ENCODE data around the gene KLF4. TPM values are rescaled to one million over a fixed set of nuclear protein-coding genes. Genes with fewer than 3 reads are reported as not detected.

Gene KLF4
- total and polyA plus RNA-seq, 5 donors from 2014 or later = 0.11 to 4.0 TPM; not detected in 3

DNA sequence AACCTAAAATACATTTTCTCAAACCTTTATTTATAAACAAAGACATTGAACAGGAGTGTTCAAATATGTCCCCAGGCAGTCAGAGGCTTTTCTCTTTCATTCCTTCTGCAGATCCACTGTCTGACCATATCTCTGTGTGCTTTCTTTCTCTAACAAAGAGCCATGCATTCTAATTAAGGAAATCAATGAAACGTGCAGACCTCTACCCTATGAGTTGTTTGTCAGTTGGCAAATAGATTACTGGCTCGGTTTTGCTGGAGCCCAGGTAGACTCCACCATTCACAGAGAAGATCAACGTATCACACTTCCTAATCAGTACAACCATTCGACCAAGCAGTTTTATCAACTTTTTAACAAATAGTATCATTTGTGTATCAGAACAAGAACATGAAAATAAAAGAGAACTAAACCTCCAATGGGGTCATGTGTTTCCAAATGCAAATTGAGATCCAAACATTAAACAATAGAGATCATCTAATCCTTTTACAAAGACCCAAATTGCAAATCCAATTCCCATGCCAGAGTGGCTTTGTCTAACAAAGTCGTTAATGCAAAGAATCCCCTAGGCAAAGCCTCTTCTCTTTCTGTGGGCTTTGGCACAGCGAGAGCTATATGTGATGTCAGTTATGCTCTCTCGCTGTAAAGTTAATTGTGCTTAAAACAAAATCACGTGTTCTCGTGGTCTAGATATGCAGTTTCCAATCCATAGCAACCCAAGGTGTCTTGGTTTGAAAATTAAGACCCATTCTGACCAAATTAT, 16.8 kb downstream of the KLF4 start:
- DNase-seq = no peak

DNA sequence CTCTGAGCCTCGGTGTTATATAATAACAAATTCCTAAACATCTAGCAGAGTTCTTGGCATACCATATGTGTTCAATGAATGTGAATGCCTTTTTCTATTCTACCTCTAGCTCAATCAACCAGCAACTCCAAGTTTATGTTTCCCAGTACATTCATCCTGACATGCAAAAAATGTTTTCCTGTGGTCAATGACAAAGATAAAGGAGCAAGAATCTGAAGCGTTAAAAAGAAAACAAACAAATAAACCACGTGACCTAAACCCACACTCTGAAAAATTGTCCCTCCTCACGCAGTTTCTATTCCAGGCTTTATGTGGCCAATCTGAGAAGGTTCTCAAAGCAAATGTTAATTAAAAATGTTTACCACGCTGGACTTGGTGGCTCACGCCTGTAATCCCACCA, 18.0 kb downstream of the KLF4 start:
- DNase-seq (no peak), ATAC-seq (ENCODE audit: low read depth in 2 of 2) (no peak)
- Mint-ChIP-seq H3K4me3 (no peak overlapping the region), H3K36me3 (no peaks in the 10 kb centered on the region), H3K9me3 (peaks cover 0 to 2% (median 0%) of the 10 kb centered on the region in 7 donors), H3K27ac (no peak overlapping the region), H3K27me3 (peaks cover 27% of the 10 kb centered on the region), H3K4me1 (no peaks in the 10 kb centered on the region)
- H3K27ac ChIP-seq (ENCODE audit: insufficient read depth, low read length, poor library complexity, severe bottlenecking) = no peak overlapping the region
- H3K36me3 ChIP-seq (ENCODE audit: control insufficient read depth, insufficient read depth, low read length) = no peaks in the 10 kb centered on the region
- H3K9me3 ChIP-seq (ENCODE audit: control insufficient read depth in 2 of 2, low read length in 2 of 2) = no peaks in the 10 kb centered on the region
- H3K4me1 ChIP-seq (ENCODE audit: control insufficient read depth, insufficient read depth, low read length, poor library complexity, severe bottlenecking) = no peaks in the 10 kb centered on the region
- H3K4me3 ChIP-seq (ENCODE audit: low read depth, low read length) = no peak overlapping the region
- H3K27me3 ChIP-seq (ENCODE audit: control insufficient read depth, insufficient read depth, low read length) = peaks cover 12% of the 10 kb centered on the region

More for the DNA sequence above, 16.8 kb downstream of the KLF4 start:
- Histone ChIP-seq H3K9me3 (ENCODE audit: control insufficient read depth in 2 of 2, low read length in 2 of 2) (no peaks in the 10 kb centered on the region), H3K4me1 (ENCODE audit: control insufficient read depth, insufficient read depth, low read length, poor library complexity, severe bottlenecking) (no peaks in the 10 kb centered on the region), H3K27ac (ENCODE audit: insufficient read depth, low read length, poor library complexity, severe bottlenecking) (no peak overlapping the region), H3K4me3 (ENCODE audit: low read depth, low read length) (no peak overlapping the region), H3K36me3 (ENCODE audit: control insufficient read depth, insufficient read depth, low read length) (no peaks in the 10 kb centered on the region), H3K27me3 (ENCODE audit: control insufficient read depth, insufficient read depth, low read length) (peaks cover 5% of the 10 kb centered on the region)
- H3K27ac Mint-ChIP-seq = no peak overlapping the region
- H3K36me3 Mint-ChIP-seq = no peaks in the 10 kb centered on the region
- no peak overlapping the region for H3K4me3 Mint-ChIP-seq
- no peaks in the 10 kb centered on the region for H3K4me1 Mint-ChIP-seq
- H3K27me3 Mint-ChIP-seq = peaks cover 17% of the 10 kb centered on the region
- H3K9me3 Mint-ChIP-seq = peaks cover 0 to 2% (median 0%) of the 10 kb centered on the region in 7 donors
- ATAC-seq (ENCODE audit: low read depth in 2 of 2) = no peak

DNA sequence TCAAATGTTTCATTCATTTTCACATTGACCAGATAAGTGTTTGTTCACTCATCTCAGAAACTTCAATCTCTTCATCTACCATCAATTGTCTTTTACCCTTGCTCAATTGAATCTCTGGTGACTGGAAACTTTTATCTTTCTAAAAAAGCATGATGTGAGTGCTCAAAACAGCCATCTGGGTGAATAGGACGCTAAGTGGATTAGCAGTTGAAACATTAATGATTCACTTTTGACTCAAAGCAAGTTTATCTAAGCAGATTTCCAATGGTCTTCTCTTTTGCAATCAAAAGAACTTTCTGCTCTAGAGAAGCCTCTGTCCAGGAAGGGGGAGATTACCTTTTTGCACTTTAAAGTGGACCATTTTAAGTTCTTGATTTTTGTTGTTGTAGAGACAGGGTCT, 22.2 kb downstream of the KLF4 start:
- H3K9me3 Mint-ChIP-seq = peaks cover 0 to 5% (median 0%) of the 10 kb centered on the region in 7 donors
- H3K27me3 ChIP-seq (ENCODE audit: control insufficient read depth, insufficient read depth, low read length) = peaks cover 21% of the 10 kb centered on the region
- no peak for ATAC-seq (ENCODE audit: low read depth in 2 of 2)

DNA sequence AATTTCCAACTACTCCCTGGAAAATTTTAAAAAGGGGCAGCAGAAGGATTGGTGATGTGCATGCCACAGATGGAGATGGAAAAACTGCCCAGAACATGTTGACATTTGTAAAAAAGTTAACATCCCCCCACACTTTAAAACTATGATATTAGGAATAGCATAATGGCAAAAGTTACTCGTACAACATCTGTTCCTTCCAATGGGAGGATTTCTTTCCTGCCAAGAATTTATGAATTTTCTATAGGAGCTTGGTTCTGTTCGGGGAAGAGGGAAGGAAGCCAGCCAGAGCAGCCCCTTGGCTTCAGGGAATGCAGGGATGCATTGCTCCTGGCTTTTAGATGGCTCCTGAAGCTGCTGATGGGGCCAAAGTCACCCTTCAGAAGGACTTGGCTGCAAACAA, 22.7 kb downstream of the KLF4 start:
- Mint-ChIP-seq H3K9me3 (peaks cover 0 to 5% (median 0%) of the 10 kb centered on the region in 7 donors), H3K4me3 (no peak overlapping the region), H3K27ac (no peak overlapping the region), H3K36me3 (no peaks in the 10 kb centered on the region), H3K27me3 (peaks cover 43% of the 10 kb centered on the region), H3K4me1 (peaks cover 0 to 5% (median 3%) of the 10 kb centered on the region in 4 donors)
- no peaks in the 10 kb centered on the region for H3K36me3 ChIP-seq (ENCODE audit: control insufficient read depth, insufficient read depth, low read length)
- no peak for DNase-seq
- H3K9me3 ChIP-seq (ENCODE audit: control insufficient read depth in 2 of 2, low read length in 2 of 2) = no peaks in the 10 kb centered on the region
- no peak overlapping the region for H3K27ac ChIP-seq (ENCODE audit: insufficient read depth, low read length, poor library complexity, severe bottlenecking)
- peaks cover 21% of the 10 kb centered on the region for H3K27me3 ChIP-seq (ENCODE audit: control insufficient read depth, insufficient read depth, low read length)
- H3K4me3 ChIP-seq (ENCODE audit: low read depth, low read length) = no peak overlapping the region
- peaks cover 4% of the 10 kb centered on the region for H3K4me1 ChIP-seq (ENCODE audit: control insufficient read depth, insufficient read depth, low read length, poor library complexity, severe bottlenecking)
- no peak for ATAC-seq (ENCODE audit: low read depth in 2 of 2)

More for the DNA sequence above, 22.2 kb downstream of the KLF4 start:
- H3K27ac Mint-ChIP-seq = no peak overlapping the region
- no peaks in the 10 kb centered on the region for H3K36me3 ChIP-seq (ENCODE audit: control insufficient read depth, insufficient read depth, low read length)
- H3K4me1 ChIP-seq (ENCODE audit: control insufficient read depth, insufficient read depth, low read length, poor library complexity, severe bottlenecking) = peaks cover 4% of the 10 kb centered on the region
- no peak overlapping the region for H3K4me3 ChIP-seq (ENCODE audit: low read depth, low read length)
- no peaks in the 10 kb centered on the region for H3K9me3 ChIP-seq (ENCODE audit: control insufficient read depth in 2 of 2, low read length in 2 of 2)
- peaks cover 0 to 5% (median 3%) of the 10 kb centered on the region in 4 donors for H3K4me1 Mint-ChIP-seq
- H3K27me3 Mint-ChIP-seq = peaks cover 43% of the 10 kb centered on the region
- no peak overlapping the region for H3K27ac ChIP-seq (ENCODE audit: insufficient read depth, low read length, poor library complexity, severe bottlenecking)
- no peak overlapping the region for H3K4me3 Mint-ChIP-seq
- no peaks in the 10 kb centered on the region for H3K36me3 Mint-ChIP-seq
- DNase-seq = no peak

DNA sequence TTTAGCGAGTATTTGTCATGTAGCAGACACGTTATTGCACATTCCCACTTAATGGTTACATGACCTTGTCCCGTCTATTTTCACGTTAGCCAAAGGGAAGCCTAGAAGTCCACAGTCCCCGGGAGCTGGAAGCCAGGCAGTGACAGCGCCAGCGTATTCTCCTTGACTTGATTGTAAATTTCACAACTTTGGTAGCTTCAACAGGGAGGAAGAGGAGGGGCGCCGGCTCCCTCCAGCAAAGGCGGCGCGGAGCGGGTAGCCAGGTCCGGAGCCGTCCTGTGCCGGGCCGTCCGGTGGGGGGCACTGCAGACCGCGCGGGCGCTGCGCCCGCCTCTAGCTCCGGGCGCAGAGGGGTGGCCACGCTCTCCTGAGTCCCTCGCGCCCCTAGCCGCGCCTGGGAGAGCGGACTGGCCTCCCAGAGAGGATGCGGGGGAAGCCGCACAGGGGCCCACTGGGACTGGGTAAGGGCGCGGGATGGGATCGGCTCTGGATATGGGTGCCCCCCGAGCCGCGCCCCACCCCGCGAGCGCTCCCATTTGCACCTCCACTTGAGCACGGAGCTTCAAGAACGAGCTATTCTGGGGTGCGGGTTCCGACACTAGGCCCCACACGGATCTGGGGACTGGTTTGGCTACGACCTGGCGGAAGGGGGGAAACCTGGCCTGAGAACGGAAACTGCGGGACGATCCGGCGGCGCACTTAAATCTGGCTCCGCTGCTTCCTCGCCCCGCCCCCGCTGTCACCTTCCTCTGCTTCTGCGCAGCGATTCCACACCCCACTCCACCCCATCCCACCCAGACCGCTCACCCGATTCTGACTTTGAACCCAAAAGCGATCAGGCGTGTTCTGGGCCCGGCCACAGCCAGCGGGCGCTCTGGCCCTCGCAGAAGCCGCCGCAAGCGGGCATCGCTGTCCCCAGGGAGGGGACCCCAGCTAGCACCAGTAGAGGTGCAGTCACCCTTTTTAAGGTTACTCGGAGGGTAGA, 23.8 kb downstream of the KLF4 start:
- Histone ChIP-seq H3K27me3 (ENCODE audit: control insufficient read depth, insufficient read depth, low read length) (peaks cover 21% of the 10 kb centered on the region), H3K27ac (ENCODE audit: insufficient read depth, low read length, poor library complexity, severe bottlenecking) (no peak overlapping the region), H3K4me1 (ENCODE audit: control insufficient read depth, insufficient read depth, low read length, poor library complexity, severe bottlenecking) (peaks cover 4% of the 10 kb centered on the region), H3K36me3 (ENCODE audit: control insufficient read depth, insufficient read depth, low read length) (no peaks in the 10 kb centered on the region), H3K9me3 (ENCODE audit: control insufficient read depth in 2 of 2, low read length in 2 of 2) (no peaks in the 10 kb centered on the region), H3K4me3 (ENCODE audit: low read depth, low read length) (no peak overlapping the region)
- peak in 1 of 2 donors; percentile 43 for ATAC-seq (ENCODE audit: low read depth in 2 of 2)
- peaks cover 0 to 5% (median 0%) of the 10 kb centered on the region in 7 donors for H3K9me3 Mint-ChIP-seq
- H3K27me3 Mint-ChIP-seq = peaks cover 38% of the 10 kb centered on the region
- H3K36me3 Mint-ChIP-seq = no peaks in the 10 kb centered on the region
- no peak overlapping the region for H3K27ac Mint-ChIP-seq
- peak overlapping the region in 1 of 4 donors; percentile 49 for H3K4me3 Mint-ChIP-seq
- H3K4me1 Mint-ChIP-seq = peaks cover 0 to 5% (median 3%) of the 10 kb centered on the region in 4 donors
- DNase-seq = peak in 1 of 3 donors; percentile 11

DNA sequence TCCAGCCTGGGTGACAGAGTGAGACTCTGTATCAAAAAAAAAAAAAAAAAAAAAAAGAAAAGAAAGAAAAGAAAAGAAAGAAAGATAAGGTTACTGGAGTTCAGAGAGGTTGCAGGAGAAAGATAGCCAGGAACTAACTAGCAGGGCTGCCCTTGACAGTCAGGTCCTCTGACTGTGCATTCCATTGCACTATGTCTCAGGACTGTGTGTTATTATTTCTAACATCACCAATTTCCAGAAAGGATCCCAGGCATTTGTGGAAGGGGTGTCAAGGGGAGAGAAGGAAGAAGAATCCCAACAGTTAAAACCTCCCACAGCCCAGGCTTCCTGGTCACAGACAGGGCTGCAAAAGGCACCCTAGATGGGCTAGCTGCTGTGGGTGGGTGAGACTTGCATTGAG, 25.1 kb downstream of the KLF4 start:
- Histone ChIP-seq H3K27me3 (ENCODE audit: control insufficient read depth, insufficient read depth, low read length) (peaks cover 21% of the 10 kb centered on the region), H3K36me3 (ENCODE audit: control insufficient read depth, insufficient read depth, low read length) (no peaks in the 10 kb centered on the region), H3K9me3 (ENCODE audit: control insufficient read depth in 2 of 2, low read length in 2 of 2) (no peaks in the 10 kb centered on the region), H3K27ac (ENCODE audit: insufficient read depth, low read length, poor library complexity, severe bottlenecking) (no peak overlapping the region), H3K4me3 (ENCODE audit: low read depth, low read length) (no peak overlapping the region), H3K4me1 (ENCODE audit: control insufficient read depth, insufficient read depth, low read length, poor library complexity, severe bottlenecking) (peaks cover 4% of the 10 kb centered on the region)
- Mint-ChIP-seq H3K4me1 (peaks cover 0 to 5% (median 3%) of the 10 kb centered on the region in 4 donors), H3K27me3 (peaks cover 42% of the 10 kb centered on the region), H3K27ac (no peak overlapping the region), H3K4me3 (peak overlapping the region in 1 of 4 donors; percentile 70), H3K36me3 (no peaks in the 10 kb centered on the region), H3K9me3 (peaks cover 0 to 8% (median 0%) of the 10 kb centered on the region in 7 donors)
- DNase-seq = no peak
- ATAC-seq (ENCODE audit: low read depth in 2 of 2) = no peak

- DNase-seq (no peak), ATAC-seq (ENCODE audit: low read depth in 2 of 2) (no peak)
- Histone ChIP-seq H3K4me3 (ENCODE audit: low read depth, low read length) (no peak overlapping the region), H3K4me1 (ENCODE audit: control insufficient read depth, insufficient read depth, low read length, poor library complexity, severe bottlenecking) (peaks cover 4% of the 10 kb centered on the region), H3K36me3 (ENCODE audit: control insufficient read depth, insufficient read depth, low read length) (no peaks in the 10 kb centered on the region), H3K27ac (ENCODE audit: insufficient read depth, low read length, poor library complexity, severe bottlenecking) (no peak overlapping the region), H3K9me3 (ENCODE audit: control insufficient read depth in 2 of 2, low read length in 2 of 2) (no peaks in the 10 kb centered on the region), H3K27me3 (ENCODE audit: control insufficient read depth, insufficient read depth, low read length) (peaks cover 17% of the 10 kb centered on the region)
- Mint-ChIP-seq H3K9me3 (peaks cover 0 to 8% (median 0%) of the 10 kb centered on the region in 7 donors), H3K27ac (no peak overlapping the region), H3K36me3 (no peaks in the 10 kb centered on the region), H3K4me1 (peaks cover 0 to 5% (median 3%) of the 10 kb centered on the region in 4 donors), H3K4me3 (no peak overlapping the region), H3K27me3 (peaks cover 36% of the 10 kb centered on the region)
Observed at GRCh38 chr9:107462691-107463090, 26.9 kb downstream of the KLF4 start.

All from CD4-positive, CD25-positive, alpha-beta regulatory T cell (primary cell).